Right atrium auricular region (tissue), 2 donors: ENCODE measurements around the gene CTBP1. TPM values are rescaled to one million over a fixed set of nuclear protein-coding genes. Genes with fewer than 3 reads are reported as not detected.

Experiments
- DNase-seq: peaks from one replicate; pipeline ENCODE4 v3.0.0-alpha.2; 2019; ENCODE audit warnings: low spot score
- H3K27ac ChIP-seq, 2 donors: fragments of 200-600 bp; sonication (generic); 1 replicate in 1 of 2; 2 replicates in 1 of 2; pipeline ENCODE4 v1.5.1; 2016 to 2019
- H3K27me3 ChIP-seq, 2 donors: fragments of 200-600 bp; sonication (generic); one replicate each; pipeline versions ENCODE4 v1.5.1 to v1.6.0; 2017 to 2019
- H3K36me3 ChIP-seq: fragments of 200-600 bp; sonication (generic); one replicate; pipeline ENCODE4 v1.5.1; 2016
- H3K4me1 ChIP-seq, 2 donors: fragments of 200-600 bp; sonication (generic); one replicate each; pipeline versions ENCODE4 v1.5.1 to v1.6.0; 2017 to 2019
- H3K4me3 ChIP-seq, 2 donors: fragments of 200-600 bp; sonication (generic); 1 replicate in 1 of 2; 2 replicates in 1 of 2; pipeline ENCODE4 v1.5.1; 2017 to 2019; ENCODE audit warnings: mild to moderate bottlenecking in 1 of 2, moderate library complexity in 1 of 2
- H3K9me3 ChIP-seq, 2 donors: fragments of 200-600 bp; sonication (generic); one replicate each; pipeline ENCODE4 v1.5.1; 2019
- total RNA-seq, 2 donors: library from RNA; depleted of rRNA; stranded (reverse); fragments of >200 nt; gene quantifications; one replicate each; pipeline ENCODE4 v1.1.0, GENCODE V29; 2016
- TF ChIP-seq, protein P1 (sequence below), 2 donors: fragments of 200-600 bp; sonication (generic); IDR thresholded peaks; one replicate each; pipeline ENCODE4 v1.5.1; 2019; ENCODE audit warnings: antibody characterized with exemption in 2 of 2

CTBP1 gene
- total RNA-seq, 2 donors from 2014 or later: 104 to 140 TPM

DNA sequence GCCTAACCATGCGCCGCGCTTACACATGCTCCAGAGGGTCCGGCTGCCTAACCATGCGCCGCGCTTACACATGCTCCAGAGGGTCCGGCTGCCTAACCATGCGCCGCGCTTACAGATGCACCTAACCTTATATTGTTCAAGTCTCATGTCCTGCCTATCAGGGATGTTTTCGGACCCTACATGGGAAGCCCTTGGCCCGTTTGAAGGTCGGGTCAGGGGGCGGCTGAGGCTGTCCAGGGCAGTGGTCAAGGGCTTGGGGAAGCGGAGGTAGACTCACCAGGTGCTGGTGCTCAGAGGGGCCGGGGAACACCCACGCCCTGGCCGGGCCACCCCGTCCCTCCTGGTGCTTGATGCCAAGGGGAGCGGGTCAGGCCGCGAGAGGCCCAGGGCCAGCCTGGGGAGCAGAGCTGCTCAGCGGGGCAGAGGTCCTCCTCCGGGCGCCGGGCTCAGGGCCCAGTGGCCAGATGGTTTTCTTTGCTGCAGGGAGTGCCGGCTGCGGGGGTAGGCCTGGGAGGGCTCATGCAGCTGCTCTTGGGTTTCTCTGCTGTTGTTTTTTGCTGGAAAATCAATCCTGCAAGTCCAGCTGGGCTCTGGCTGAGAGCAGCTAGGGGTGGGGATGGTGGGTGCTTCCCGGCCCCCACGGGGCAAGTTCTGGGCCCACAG lies 41.2 kb downstream of the CTBP1 start:
- H3K27ac ChIP-seq: peak overlapping the region; percentile 55 to 76
- peaks cover 0 to 49% of the 10 kb centered on the region in 2 donors for H3K4me1 ChIP-seq

DNA sequence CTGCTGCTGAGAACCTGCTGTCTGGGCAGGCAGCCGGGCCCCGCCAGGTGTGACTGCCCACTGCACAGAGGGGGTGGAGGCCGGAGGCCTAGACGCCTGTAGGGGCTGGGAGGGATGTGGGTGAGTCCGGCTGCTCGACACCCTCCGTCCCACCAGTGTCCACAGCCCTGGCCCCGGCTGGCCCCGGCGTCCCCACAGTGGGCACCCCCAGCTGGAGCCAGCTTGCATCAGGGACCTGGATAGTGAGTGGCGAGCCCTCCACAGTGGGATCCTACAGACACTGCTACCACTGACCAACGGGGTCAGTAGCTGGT lies 41.8 kb downstream of the CTBP1 start:
- no peak overlapping the region for H3K4me3 ChIP-seq
- H3K36me3 ChIP-seq: peaks cover 10% of the 10 kb centered on the region
- no peak for DNase-seq
- peaks cover 0 to 47% of the 10 kb centered on the region in 2 donors for H3K4me1 ChIP-seq
- H3K27ac ChIP-seq: no peak overlapping the region
- TF ChIP-seq, protein P1, sequence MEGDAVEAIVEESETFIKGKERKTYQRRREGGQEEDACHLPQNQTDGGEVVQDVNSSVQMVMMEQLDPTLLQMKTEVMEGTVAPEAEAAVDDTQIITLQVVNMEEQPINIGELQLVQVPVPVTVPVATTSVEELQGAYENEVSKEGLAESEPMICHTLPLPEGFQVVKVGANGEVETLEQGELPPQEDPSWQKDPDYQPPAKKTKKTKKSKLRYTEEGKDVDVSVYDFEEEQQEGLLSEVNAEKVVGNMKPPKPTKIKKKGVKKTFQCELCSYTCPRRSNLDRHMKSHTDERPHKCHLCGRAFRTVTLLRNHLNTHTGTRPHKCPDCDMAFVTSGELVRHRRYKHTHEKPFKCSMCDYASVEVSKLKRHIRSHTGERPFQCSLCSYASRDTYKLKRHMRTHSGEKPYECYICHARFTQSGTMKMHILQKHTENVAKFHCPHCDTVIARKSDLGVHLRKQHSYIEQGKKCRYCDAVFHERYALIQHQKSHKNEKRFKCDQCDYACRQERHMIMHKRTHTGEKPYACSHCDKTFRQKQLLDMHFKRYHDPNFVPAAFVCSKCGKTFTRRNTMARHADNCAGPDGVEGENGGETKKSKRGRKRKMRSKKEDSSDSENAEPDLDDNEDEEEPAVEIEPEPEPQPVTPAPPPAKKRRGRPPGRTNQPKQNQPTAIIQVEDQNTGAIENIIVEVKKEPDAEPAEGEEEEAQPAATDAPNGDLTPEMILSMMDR (IDR thresholded peaks at IDR 0.05): no peak
- H3K9me3 ChIP-seq: no peaks in the 10 kb centered on the region
- no peaks in the 10 kb centered on the region for H3K27me3 ChIP-seq

More for the DNA sequence above, 41.2 kb downstream of the CTBP1 start:
- DNase-seq: no peak
- no peaks in the 10 kb centered on the region for H3K27me3 ChIP-seq
- H3K9me3 ChIP-seq: no peaks in the 10 kb centered on the region
- H3K4me3 ChIP-seq: no peak overlapping the region
- TF ChIP-seq, protein P1 (IDR thresholded peaks at IDR 0.05): no peak
- peaks cover 16% of the 10 kb centered on the region for H3K36me3 ChIP-seq

DNA sequence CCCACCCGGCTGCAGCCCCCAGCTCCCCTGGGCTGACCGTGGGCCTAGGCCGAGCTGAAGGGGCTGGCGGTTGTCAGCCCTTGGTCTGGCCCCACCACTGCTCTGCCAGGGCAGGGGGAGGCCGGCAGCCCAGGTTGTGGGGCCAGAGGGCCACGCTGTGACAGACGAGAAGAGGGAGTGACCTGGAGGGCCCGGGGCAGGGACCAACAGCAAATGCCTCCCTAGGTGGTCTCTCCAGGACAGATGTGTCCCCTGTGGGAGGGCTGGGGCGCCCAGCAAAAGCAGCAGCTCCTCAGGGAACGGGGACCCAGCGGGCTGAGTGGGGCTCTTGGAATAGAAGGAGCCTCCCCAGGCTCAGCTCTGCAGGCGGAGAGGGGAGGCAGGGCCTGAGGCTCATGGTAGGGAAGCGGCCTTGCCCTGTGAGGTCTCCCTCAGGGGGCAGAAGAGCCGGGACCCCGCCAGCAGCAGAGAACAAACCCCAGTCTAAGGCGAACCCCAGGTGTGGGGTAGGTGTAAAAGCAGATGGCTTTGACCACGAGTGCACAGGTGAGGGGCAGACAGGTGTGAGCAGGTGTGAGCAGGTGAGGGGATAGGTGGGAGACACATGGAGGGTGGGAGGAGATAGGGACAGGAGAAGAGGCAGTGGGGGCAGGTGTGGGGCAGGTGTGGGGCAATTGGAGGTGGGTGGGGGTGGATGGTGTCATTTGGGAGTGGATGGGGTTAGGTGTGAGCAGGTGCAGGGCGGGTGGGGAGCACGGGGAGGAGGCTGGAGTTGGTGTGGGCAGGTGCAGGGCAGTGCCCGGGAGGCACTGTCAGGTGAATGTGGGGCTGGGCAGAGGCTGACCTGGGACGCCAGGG lies 42.4 kb downstream of the CTBP1 start:
- no peak overlapping the region for H3K27ac ChIP-seq
- no peaks in the 10 kb centered on the region for H3K27me3 ChIP-seq
- peaks cover 4% of the 10 kb centered on the region for H3K36me3 ChIP-seq
- no peak overlapping the region for H3K4me3 ChIP-seq
- no peaks in the 10 kb centered on the region for H3K9me3 ChIP-seq
- TF ChIP-seq, protein P1 (IDR thresholded peaks at IDR 0.05): no peak
- peaks cover 0 to 41% of the 10 kb centered on the region in 2 donors for H3K4me1 ChIP-seq
- DNase-seq: no peak

DNA sequence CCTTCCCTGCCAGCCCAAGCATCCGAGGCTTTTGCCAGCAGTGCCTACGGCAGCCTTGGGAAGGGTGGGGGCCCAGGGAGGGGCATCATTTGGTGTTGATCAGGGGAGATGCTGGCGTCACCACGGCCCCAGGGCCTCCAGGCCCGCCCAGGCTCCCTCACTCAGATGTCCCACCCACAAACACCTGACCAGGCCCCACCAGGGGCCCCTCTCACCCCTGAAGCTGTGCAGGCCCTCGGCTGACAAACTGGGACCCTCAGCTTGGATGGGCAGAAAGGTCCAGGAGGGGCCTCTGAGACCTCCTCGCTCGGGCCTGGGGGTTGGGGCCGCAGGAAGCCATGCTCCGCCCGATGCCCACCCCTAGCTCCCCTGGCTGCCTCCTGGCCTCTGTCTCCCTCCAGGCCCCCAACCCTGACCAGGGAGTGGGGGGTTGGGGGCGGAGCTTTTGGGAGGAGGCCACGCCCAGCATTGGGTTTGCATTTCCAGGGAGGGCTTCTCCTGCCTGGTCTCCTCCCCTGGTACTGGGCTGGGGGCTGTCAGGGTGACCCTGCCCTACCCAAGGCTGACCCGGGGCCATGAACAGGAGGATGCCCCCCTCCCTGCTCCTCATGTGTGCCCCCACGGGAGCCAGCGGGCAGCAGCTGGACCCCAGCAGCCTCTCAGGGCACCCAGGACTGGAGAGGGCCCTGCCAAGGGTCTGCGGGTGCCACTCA lies 43.2 kb downstream of the CTBP1 start:
- H3K27me3 ChIP-seq: no peaks in the 10 kb centered on the region
- no peaks in the 10 kb centered on the region for H3K9me3 ChIP-seq
- H3K4me3 ChIP-seq: no peak overlapping the region
- no peaks in the 10 kb centered on the region for H3K36me3 ChIP-seq
- no peak for DNase-seq
- H3K27ac ChIP-seq: no peak overlapping the region
- H3K4me1 ChIP-seq: peaks cover 0 to 39% of the 10 kb centered on the region in 2 donors
- TF ChIP-seq, protein P1 (IDR thresholded peaks at IDR 0.05): no peak

DNA sequence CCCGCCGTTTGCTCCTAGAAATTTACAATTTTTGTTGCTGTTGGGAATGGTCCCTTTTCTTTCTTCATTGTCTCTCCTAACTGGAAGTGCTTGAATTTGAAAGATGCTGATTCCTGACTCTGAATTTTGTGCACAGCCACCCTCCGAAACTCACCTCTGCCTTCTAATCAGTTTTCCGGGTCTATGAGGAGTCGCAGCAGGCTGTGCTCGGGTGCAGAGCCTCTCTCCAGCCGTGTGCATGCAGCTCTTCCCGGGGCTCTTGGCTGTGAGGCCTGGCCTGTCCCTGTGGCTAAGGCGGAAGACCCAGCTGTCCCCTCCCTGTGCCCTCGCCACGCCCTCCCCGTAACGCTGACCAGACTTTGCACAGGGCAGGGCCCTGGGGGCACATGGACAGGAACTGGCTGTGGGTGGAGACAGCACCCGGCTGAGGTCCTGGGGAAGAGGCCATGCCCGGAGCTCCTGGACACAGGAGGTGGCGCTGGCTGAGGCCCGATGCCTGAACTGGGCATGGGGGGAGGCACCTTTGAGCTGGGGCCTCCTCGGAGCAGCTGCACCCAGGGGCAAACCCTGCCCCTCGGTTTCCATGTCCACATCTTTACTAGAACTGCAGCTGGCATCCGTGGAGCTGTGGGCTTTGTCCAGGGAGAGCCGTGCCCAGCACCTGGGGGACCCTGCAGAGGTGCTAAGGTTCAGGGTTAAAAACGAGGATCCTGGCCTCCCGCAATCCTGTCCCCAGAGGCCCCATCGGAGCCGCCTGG lies 43.9 kb downstream of the CTBP1 start:
- H3K4me3 ChIP-seq: no peak overlapping the region
- TF ChIP-seq, protein P1 (IDR thresholded peaks at IDR 0.05): no peak
- H3K27me3 ChIP-seq: no peaks in the 10 kb centered on the region
- peaks cover 0 to 39% of the 10 kb centered on the region in 2 donors for H3K4me1 ChIP-seq
- no peak overlapping the region for H3K27ac ChIP-seq
- H3K9me3 ChIP-seq: no peaks in the 10 kb centered on the region
- peak; percentile 58 for DNase-seq
- H3K36me3 ChIP-seq: no peaks in the 10 kb centered on the region
